IMR-90 (cell line): ENCODE results near the gene PDZD8. TPM values are rescaled to one million over a fixed set of nuclear protein-coding genes. Genes with fewer than 3 reads are reported as not detected.

Experiments used
- ATAC-seq: fragments of 200-7000 bp; cut with Tn5 transposase; 2 replicates; pipeline ENCODE4 v1.9.1; 2020; ENCODE audit warnings: low read depth, mild to moderate bottlenecking, moderate library complexity
- BruUV-seq: library from RNA; stranded (reverse); fragments of 400-500 nt; replicated peaks from 2 replicates; lab custom pipeline; 2021; lab: Mats Ljungman, UMichigan
- CTCF ChIA-PET: fragments of 300-600 bp; formaldehyde crosslinking; extraction: SDS; loops from one replicate; lab custom pipeline; 2021; ENCODE audit warnings: antibody characterized with exemption; lab: Yijun Ruan, JAX
- POLR2A ChIA-PET: fragments of 300-600 bp; sonication (Branson Sonifier 250); formaldehyde crosslinking; loops from one replicate; lab custom pipeline; 2022; ENCODE audit warnings: antibody characterized with exemption; ENCODE audit not compliant: unreplicated experiment; lab: Charles Lee
- DNase-seq: peaks from one replicate; pipeline ENCODE4 v3.0.0; 2013
- H2AFZ ChIP-seq: replicated peaks from 2 replicates; pipeline ENCODE3; 2013; ENCODE audit warnings: low read length, mild to moderate bottlenecking; ENCODE audit not compliant: poor library complexity
- H2AK5ac ChIP-seq: 2 replicates; pipeline ENCODE4 v1.6.1; 2013; ENCODE audit warnings: low read depth, low read length, inconsistent platforms
- H2AK9ac ChIP-seq: replicated peaks from 2 replicates; pipeline ENCODE3; 2013; ENCODE audit warnings: mild to moderate bottlenecking, low read depth, low read length, moderate library complexity; ENCODE audit not compliant: poor library complexity
- H2BK120ac ChIP-seq: 2 replicates; pipeline ENCODE4 v1.6.1; 2013; ENCODE audit warnings: low read depth, low read length, inconsistent platforms
- H2BK15ac ChIP-seq: 3 replicates; pipeline ENCODE4 v1.6.1; 2013; ENCODE audit warnings: low read depth, low read length, inconsistent platforms
- H2BK20ac ChIP-seq: 2 replicates; pipeline ENCODE4 v1.6.1; 2013; ENCODE audit warnings: low read depth, mild to moderate bottlenecking, inconsistent platforms, low read length, moderate library complexity
- H2BK5ac ChIP-seq: 2 replicates; pipeline ENCODE4 v1.6.1; 2013; ENCODE audit warnings: mild to moderate bottlenecking, low read depth, low read length, inconsistent platforms; ENCODE audit not compliant: poor library complexity, severe bottlenecking
- H3K14ac ChIP-seq: replicated peaks from 2 replicates; pipeline ENCODE4 v1.6.1; 2013; ENCODE audit warnings: low read depth, low read length, inconsistent platforms
- H3K18ac ChIP-seq: 2 replicates; pipeline ENCODE4 v1.6.1; 2013; ENCODE audit warnings: low read depth, low read length, control low read depth
- H3K23ac ChIP-seq: 2 replicates; pipeline ENCODE4 v1.6.1; 2013; ENCODE audit warnings: low read depth, low read length, inconsistent platforms
- H3K27ac ChIP-seq: 2 replicates; pipeline ENCODE4 v1.5.1; 2013; ENCODE audit warnings: mild to moderate bottlenecking, control low read depth, low read length; ENCODE audit not compliant: insufficient read depth
- H3K27me3 ChIP-seq: 2 replicates; pipeline ENCODE4 v1.6.1; 2013; ENCODE audit warnings: low read length; ENCODE audit not compliant: control insufficient read depth, insufficient read depth
- H3K36me3 ChIP-seq: 2 replicates; pipeline ENCODE4 v1.6.1; 2013; ENCODE audit warnings: low read length, mixed read lengths; ENCODE audit not compliant: control insufficient read depth, insufficient read depth
- H3K4ac ChIP-seq: 2 replicates; pipeline ENCODE4 v1.6.1; 2013; ENCODE audit warnings: low read depth, low read length, inconsistent platforms
- H3K4me1 ChIP-seq: 2 replicates; pipeline ENCODE4 v1.6.1; 2013; ENCODE audit warnings: low read length, mixed read lengths; ENCODE audit not compliant: control insufficient read depth, insufficient read depth
- H3K4me2 ChIP-seq: 2 replicates; pipeline ENCODE4 v1.6.1; 2013; ENCODE audit warnings: low read depth, mild to moderate bottlenecking, control low read depth, low read length, moderate library complexity
- H3K4me3 ChIP-seq: 2 replicates; pipeline ENCODE4 v1.5.1; 2013; ENCODE audit warnings: low read depth, mild to moderate bottlenecking, control low read depth, low read length, moderate library complexity; ENCODE audit not compliant: insufficient read depth
- H3K56ac ChIP-seq: 2 replicates; pipeline ENCODE4 v1.6.1; 2013; ENCODE audit warnings: low read length, inconsistent platforms; ENCODE audit not compliant: insufficient read depth; ENCODE audit errors: extremely low read depth
- H3K79me1 ChIP-seq, 2 experiments: 2 replicates each; pipeline ENCODE4 v1.6.1; 2013; ENCODE audit warnings: low read length in 2 of 2, inconsistent platforms in 1 of 2, low read depth in 1 of 2
- H3K9ac ChIP-seq: 2 replicates; pipeline ENCODE4 v1.6.1; 2013; ENCODE audit warnings: low read depth, low read length, control low read depth
- H3K9me1 ChIP-seq: 2 replicates; pipeline ENCODE4 v1.6.1; 2013; ENCODE audit warnings: low read length, inconsistent platforms; ENCODE audit not compliant: insufficient read depth
- H3K9me3 ChIP-seq: 2 replicates; pipeline ENCODE4 v1.6.1; 2013; ENCODE audit warnings: low read length; ENCODE audit not compliant: control insufficient read depth, insufficient read depth
- H4K20me1 ChIP-seq: 2 replicates; pipeline ENCODE4 v1.6.1; 2013; ENCODE audit warnings: low read length, inconsistent platforms; ENCODE audit not compliant: insufficient read depth
- H4K5ac ChIP-seq: 2 replicates; pipeline ENCODE4 v1.6.1; 2013; ENCODE audit warnings: mild to moderate bottlenecking, low read depth, low read length, control low read depth
- H4K8ac ChIP-seq, 2 experiments: 2 replicates each; pipeline ENCODE4 v1.6.1; 2013; ENCODE audit warnings: low read depth in 2 of 2, low read length in 2 of 2, control low read depth in 1 of 2, inconsistent platforms in 1 of 2
- H4K91ac ChIP-seq: 2 replicates; pipeline ENCODE4 v1.6.1; 2013; ENCODE audit warnings: low read depth, low read length, inconsistent platforms; ENCODE audit not compliant: insufficient read depth
- BHLHE40 ChIP-seq: fragments of 150-350 bp; IDR thresholded peaks from 2 replicates; pipeline ENCODE4 v1.6.1; 2016; ENCODE audit warnings: mild to moderate bottlenecking, low read depth, low read length
- CEBPB ChIP-seq: IDR thresholded peaks from 2 replicates; pipeline ENCODE4 v1.6.1; 2012; ENCODE audit warnings: low read depth, low read length, improper control_type of control experiment
- CTCF ChIP-seq: conservative IDR thresholded peaks from 2 replicates; pipeline ENCODE4 v1.5.1; 2012; ENCODE audit warnings: mild to moderate bottlenecking, low read depth, low read length, improper control_type of control experiment
- ELK1 ChIP-seq: fragments of 150-350 bp; IDR thresholded peaks from 2 replicates; pipeline ENCODE4 v1.6.1; 2016; ENCODE audit warnings: low read depth, mild to moderate bottlenecking, low read length, moderate library complexity, borderline replicate concordance
- FOS ChIP-seq: fragments of 150-350 bp; IDR thresholded peaks from 2 replicates; pipeline ENCODE4 v1.6.1; 2016; ENCODE audit warnings: low read depth, low read length
- MAFK ChIP-seq: IDR thresholded peaks from 2 replicates; pipeline ENCODE4 v1.6.1; 2012; ENCODE audit warnings: low read depth, low read length, improper control_type of control experiment
- MAZ ChIP-seq: IDR thresholded peaks from 2 replicates; pipeline ENCODE4 v1.6.1; 2012; ENCODE audit warnings: low read depth, mild to moderate bottlenecking, low read length, improper control_type of control experiment, moderate library complexity, borderline replicate concordance
- MXI1 ChIP-seq: IDR thresholded peaks from 2 replicates; pipeline ENCODE4 v1.6.1; 2012; ENCODE audit warnings: low read depth, mild to moderate bottlenecking, low read length, moderate library complexity, borderline replicate concordance
- NFE2L2 ChIP-seq: fragments of 150-350 bp; IDR thresholded peaks from 2 replicates; pipeline ENCODE4 v1.6.1; 2016; ENCODE audit warnings: low read depth, mild to moderate bottlenecking, low read length
- POLR2A ChIP-seq: IDR thresholded peaks from 2 replicates; pipeline ENCODE4 v1.6.1; 2012; ENCODE audit warnings: mild to moderate bottlenecking, low read depth, low read length
- RCOR1 ChIP-seq: IDR thresholded peaks from 2 replicates; pipeline ENCODE4 v1.6.1; 2012; ENCODE audit warnings: mild to moderate bottlenecking, low read length, improper control_type of control experiment; ENCODE audit not compliant: insufficient replicate concordance
- RFX5 ChIP-seq: IDR thresholded peaks from 2 replicates; pipeline ENCODE4 v1.8.0; 2012; ENCODE audit warnings: low read depth, mild to moderate bottlenecking, low read length, moderate library complexity
- USF2 ChIP-seq: fragments of 150-350 bp; IDR thresholded peaks from 2 replicates; pipeline ENCODE4 v1.6.1; 2017; ENCODE audit warnings: mild to moderate bottlenecking, antibody characterized with exemption, low read length, low read depth
- WGBS, 2 experiments: methylation state at CpG; one replicate each; pipeline versions ENCODE4 v1.1.5 to v1.1.7; 2013; ENCODE audit warnings: missing lambda C conversion rate in 2 of 2; ENCODE audit not compliant: insufficient read length in 1 of 2; ENCODE audit errors: extremely low coverage in 2 of 2; 5-methylcytosine and 5-hydroxymethylcytosine counted together
- dilution Hi-C: fragments of 300-500 bp; cut with HindIII; formaldehyde crosslinking; loops from one replicate; pipeline ENCODE4 v1.14.3; 2018; ENCODE audit warnings: low sequenced_read_pairs; ENCODE audit not compliant: unreplicated experiment
- in situ Hi-C: fragments of 300-500 bp; cut with MboI; formaldehyde crosslinking; loops from 3 replicates; pipeline ENCODE4 v1.14.3; 2019; ENCODE audit warnings: low sequenced_read_pairs, inconsistent platforms, mixed read lengths
- intact Hi-C: fragments of 100-400 bp; cut with micrococcal nuclease; formaldehyde crosslinking; loops from 2 replicates; pipeline ENCODE4 v1.10.0; 2022
- polyA plus RNA-seq, 3 experiments: library from polyadenylated mRNA; depleted of rRNA; stranded (reverse); fragments of >200 nt; gene quantifications; 2 replicates each; pipeline ENCODE4 v1.2.3, GENCODE V29; 2012; ENCODE audit warnings: low replicate concordance in 1 of 3
- total RNA-seq: library from RNA; depleted of rRNA; stranded (reverse); fragments of >200 nt; gene quantifications from 2 replicates; pipeline ENCODE4 v1.2.3, GENCODE V29; 2012

PDZD8 gene
- total and polyA plus RNA-seq, 2 of the 4 experiments (the other 2 are of a cell fraction): 11.3 to 20.4 TPM

DNA sequence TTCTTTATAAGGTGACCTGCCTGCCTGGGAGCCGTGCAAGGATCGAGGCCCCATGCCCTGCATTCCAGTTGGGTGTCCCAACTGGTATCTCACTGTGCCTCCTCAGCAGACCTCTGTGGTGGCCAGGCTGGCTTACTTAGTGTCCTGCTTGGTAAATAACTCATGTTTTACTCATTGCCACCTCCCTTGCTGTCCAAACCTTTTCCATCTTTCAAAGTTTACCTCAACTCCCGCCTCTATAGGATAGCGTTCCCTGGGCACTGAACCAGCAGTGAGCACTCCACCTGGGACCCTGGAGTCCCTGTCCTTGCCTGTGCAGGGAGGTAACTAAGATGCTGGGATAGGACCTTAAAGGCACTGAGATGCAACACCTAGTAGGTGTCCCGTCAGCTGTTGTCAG, 100.7 kb downstream of the PDZD8 start:
- H4K5ac ChIP-seq: no peak overlapping the region
- WGBS, 2 experiments: 100% methylated on average over 3 of the region's 5 CpGs; no CpG with 5 or more reads in 1 of the 2 experiments
- H3K27me3 ChIP-seq: no peaks in the 10 kb centered on the region
- DNase-seq (no peak), ATAC-seq (no peak)
- TF ChIP-seq MXI1: no peak
- no peak for TF ChIP-seq MAZ
- TF ChIP-seq RFX5: no peak
- no peak for TF ChIP-seq FOS
- no peak for TF ChIP-seq ELK1
- no peak for TF ChIP-seq NFE2L2
- no peak for TF ChIP-seq BHLHE40
- no peak for TF ChIP-seq CTCF
- no peak for TF ChIP-seq MAFK
- no peak for TF ChIP-seq RCOR1
- no peak for TF ChIP-seq USF2
- no peak for TF ChIP-seq CEBPB
- TF ChIP-seq POLR2A: no peak
- H3K36me3 ChIP-seq: no peaks in the 10 kb centered on the region
- H3K14ac ChIP-seq: no peak overlapping the region
- H4K91ac ChIP-seq: no peak overlapping the region
- no peak overlapping the region for H2BK120ac ChIP-seq
- no peak overlapping the region for H2BK20ac ChIP-seq
- H3K4me2 ChIP-seq: no peak overlapping the region
- H2BK15ac ChIP-seq: no peak overlapping the region
- CTCF ChIA-PET: no interaction called here
- H2AK9ac ChIP-seq: no peak overlapping the region
- H3K18ac ChIP-seq: no peak overlapping the region
- no peaks in the 10 kb centered on the region for H3K4me1 ChIP-seq
- H3K4me3 ChIP-seq: no peak overlapping the region
- H2AK5ac ChIP-seq: no peak overlapping the region
- no peaks in the 10 kb centered on the region; the same call in 1 of the 2 replicates for H3K9me1 ChIP-seq
- H4K20me1 ChIP-seq: no peaks in the 10 kb centered on the region
- H3K23ac ChIP-seq: no peak overlapping the region
- H2AFZ ChIP-seq: no peak overlapping the region
- H3K56ac ChIP-seq: no peak overlapping the region
- H3K9me3 ChIP-seq: no peaks in the 10 kb centered on the region
- no TSS peak for BruUV-seq
- no peak overlapping the region for H4K8ac ChIP-seq
- POLR2A ChIA-PET: no interaction called here
- H3K27ac ChIP-seq: no peak overlapping the region
- dilution Hi-C loops: no loop called here
- no peak overlapping the region for H3K4ac ChIP-seq
- no peak overlapping the region for H2BK5ac ChIP-seq
- intact Hi-C loops: no loop called here
- in situ Hi-C loops: no loop called here
- H3K9ac ChIP-seq: no peak overlapping the region
- no peaks in the 10 kb centered on the region for H3K79me1 ChIP-seq
